RKO (cell line): ENCODE measurements around the gene EVA1B.

Source experiments
- DNase-seq: peaks from one replicate; pipeline ENCODE4 v3.0.0-alpha.2; 2016; ENCODE audit warnings: low spot score

Gene EVA1B

GRCh38 chr1:36279110-36279788 is 44.2 kb downstream of the EVA1B start:
- no peak for DNase-seq

GRCh38 chr1:36276688-36277087 is 46.8 kb downstream of the EVA1B start:
- DNase-seq = no peak

- DNase-seq = no peak
These were observed 49.2 kb downstream of the EVA1B start for GRCh38 chr1:36274201-36274600.

GRCh38 chr1:36273024-36273423 is 50.4 kb downstream of the EVA1B start:
- no peak for DNase-seq
